Glomerular endothelial cell (primary cell): ENCODE data around the gene ASGR2. TPM values are rescaled to one million over a fixed set of nuclear protein-coding genes. Genes with fewer than 3 reads are reported as not detected.
"Not testable (repeated sequence)": the region's sequence is repeated elsewhere in the genome, so short reads cannot be mapped to it uniquely, and the experiment has no call there.

Experiments used
- DNase-seq: peaks from one replicate; pipeline ENCODE4 v3.0.0-alpha.2; 2011; ENCODE audit warnings: low read depth, low spot score; ENCODE audit errors: extremely low read depth
- total RNA-seq: library from RNA; depleted of rRNA; stranded (reverse); fragments of >200 nt; gene quantifications from 2 replicates; pipeline ENCODE4 v1.2.3, GENCODE V29; 2015

The ASGR2 gene
- total RNA-seq, 1 donor from 2014 or later: not detected

DNA sequence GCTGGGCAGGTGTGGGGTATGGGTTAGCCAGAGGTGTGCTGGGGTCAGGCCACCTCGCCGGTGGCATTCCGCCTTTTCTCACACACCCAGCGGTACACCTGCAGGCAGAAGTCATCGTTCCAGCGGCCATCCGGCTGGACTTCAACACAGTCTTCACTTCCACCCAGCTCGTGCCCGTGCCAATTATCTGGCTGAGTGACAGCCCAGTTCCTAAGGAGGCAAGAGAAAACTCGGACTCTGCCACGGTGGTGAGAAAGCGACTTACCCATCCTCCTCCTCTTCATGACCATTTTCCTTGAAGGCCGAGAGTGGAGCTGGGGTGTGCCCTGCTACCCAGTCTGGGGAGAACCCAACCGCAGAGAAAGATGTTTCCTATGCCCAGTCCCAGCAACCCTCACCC lies 13.1 kb downstream of the ASGR2 start:
- DNase-seq: no peak

DNA sequence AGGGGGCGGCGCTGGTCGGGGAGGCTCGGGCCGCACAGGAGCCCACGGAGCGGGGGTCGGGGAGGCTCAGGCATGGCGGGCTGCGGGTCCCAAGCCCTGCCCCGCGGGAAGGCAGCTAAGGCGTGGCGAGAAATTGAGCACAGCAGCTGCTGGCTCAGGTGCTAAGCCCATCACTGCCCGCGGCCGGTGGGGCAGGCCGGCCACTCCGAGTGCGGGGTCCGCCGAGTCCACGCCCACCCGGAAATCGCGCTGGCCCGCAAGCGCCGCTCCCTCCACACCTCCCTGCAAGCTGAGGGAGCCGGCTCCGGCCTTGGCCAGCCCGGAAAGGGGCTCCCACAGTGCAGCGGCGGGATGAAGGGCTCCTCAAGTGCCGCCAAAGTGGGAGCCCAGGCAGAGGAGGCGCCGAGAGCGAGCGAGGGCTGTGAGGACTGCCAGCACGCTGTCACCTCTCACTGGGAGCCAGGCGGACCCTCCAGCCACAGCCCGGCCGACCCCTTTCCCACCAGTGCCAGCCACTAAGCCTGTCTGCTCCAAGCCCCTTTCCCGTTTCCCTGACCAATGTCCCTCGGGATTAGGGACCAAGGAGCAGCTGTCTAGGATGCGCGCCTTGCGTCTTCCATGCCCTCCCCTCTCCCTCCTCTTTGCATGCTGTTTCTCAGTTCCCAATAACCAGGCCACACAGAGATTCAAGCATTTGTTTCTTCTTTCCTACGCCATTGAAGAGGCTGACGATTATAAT lies 13.8 kb downstream of the ASGR2 start:
- not testable (repeated sequence) for DNase-seq

DNA sequence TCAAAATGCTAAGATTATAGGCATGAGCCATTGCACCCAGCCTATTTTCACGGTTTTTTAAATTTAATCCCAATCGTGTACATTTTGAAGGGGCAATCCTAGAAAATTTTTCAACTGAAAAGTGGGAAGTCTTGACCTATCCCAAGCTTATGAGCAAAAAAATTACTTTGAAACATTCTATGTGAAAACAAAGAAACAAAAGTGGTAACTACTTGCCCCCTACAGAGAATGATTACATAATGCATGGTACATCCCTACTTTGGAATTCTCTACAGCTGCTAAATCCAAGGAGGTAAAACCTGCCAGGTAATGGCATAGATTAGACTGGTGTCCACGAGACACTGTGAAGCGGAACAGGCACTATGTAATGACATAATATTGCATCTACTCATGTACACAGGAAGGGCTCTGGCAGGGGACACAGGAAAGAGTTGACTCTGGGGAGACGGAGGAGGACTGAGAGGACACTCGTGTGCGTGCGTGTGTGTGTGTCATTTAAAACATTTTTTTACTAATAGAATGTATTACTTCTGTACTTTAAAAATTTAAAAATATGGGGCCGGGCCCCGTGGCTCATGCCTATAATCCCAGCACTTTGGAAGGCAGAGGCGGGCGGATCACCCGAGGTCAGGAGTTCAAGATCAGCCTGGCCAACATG lies 15.7 kb downstream of the ASGR2 start:
- DNase-seq: no peak

DNA sequence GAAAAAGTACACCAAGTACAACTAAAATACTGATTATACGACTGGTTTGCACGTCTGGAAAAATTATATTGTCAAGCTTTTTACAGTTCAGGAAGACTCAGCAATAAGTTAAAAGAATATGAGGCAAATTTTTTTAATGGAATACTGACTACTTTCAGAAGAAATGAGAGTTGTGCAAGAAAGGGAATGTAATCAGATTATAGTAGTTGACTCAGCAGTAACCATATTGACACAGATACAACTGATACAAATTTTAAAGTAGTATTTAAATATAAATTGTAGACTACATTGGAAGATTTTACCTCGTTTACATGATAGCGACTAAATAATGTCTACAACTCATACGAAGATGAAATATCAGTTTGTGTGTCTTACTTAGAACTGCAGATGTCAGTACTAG lies 16.7 kb downstream of the ASGR2 start:
- no peak for DNase-seq

DNA sequence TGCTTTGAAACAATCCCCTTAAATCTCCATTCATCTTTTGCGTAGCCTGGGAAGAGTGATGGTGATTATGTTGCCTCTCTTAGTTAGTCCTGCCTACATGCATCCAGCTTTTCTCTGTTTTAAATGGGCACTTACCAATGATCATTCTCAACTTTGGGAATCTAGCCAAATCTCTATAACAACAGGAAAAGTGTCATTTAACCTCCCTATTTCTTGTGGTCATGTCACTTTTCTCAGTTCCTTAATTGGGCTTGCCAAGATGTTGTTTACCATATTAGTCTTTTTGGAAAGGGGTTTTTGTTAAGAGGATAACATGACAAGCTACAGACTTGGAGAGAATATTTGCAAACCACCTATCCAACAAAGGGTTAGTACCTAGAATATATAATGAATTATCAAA lies 19.0 kb downstream of the ASGR2 start:
- DNase-seq: peak; percentile 52

DNA sequence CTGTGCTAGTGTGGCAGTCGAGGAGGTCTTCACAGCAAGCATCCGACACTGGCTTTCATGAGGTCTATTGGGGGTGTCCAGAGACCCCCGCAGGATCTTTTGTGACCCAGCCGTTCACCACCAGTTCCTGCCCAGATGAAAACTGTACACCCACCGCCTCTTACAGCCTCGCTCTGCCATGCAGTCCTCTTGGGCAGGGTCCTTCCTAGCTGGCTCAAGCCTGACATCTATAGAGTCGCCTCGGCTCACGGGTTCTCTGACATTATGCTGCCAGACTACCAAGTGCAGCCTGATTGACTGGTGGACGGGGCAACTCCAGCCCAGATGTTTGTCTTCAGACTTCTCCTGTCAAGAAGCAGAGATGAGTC lies 20.0 kb downstream of the ASGR2 start:
- DNase-seq: no peak

DNA sequence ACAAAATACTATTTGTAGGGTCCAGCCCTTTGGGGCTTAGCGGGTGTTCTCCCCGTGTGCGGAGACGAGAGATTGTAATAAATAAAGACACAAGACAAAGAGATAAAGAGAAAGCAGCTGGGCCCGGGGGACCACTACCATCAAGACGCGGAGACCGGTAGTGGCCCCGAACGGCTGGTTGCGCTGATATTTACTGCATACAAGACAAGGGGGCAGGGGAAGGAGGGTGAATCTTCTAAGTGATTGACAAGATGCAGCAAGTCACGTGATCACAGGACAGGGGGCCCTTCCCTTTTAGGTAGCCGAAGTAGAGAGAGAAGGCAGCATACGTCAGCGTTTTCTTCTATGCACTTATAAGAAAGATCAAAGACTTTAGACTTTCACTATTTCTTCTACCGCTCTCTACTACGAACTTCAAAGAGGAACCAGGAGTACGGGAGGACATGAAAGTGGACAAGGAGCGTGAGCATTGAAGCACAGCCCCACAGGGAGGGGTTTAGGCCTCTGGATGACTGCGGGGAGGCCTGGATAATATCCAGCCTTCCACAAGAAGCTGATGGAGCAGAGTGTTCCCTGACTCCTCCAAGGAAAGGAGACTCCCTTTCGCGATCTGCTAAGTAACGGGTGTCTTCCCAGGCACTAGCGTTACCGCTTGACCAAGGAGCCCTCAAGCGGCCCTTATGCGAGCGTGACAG lies 23.2 kb downstream of the ASGR2 start:
- DNase-seq: not testable (repeated sequence)

DNA sequence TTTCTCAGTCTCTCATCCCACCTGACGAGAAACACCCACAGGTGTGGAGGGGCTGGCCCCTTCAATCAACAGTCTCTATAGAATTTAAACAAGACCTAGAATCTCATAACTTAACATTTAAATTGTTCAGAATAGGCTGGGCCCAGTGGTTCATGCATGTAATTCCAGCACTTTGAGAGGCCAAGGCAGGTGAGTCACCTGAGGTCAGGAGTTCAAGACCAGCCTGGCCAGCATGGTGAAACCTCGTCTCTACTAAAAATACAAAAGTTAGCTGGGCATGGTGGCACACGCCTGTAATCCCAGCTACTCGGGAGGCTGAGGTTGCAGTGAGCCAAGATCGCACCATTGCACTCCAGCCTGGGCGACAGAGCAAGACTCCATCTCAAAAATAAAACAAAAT lies 25.1 kb downstream of the ASGR2 start:
- DNase-seq: not testable (repeated sequence)

DNA sequence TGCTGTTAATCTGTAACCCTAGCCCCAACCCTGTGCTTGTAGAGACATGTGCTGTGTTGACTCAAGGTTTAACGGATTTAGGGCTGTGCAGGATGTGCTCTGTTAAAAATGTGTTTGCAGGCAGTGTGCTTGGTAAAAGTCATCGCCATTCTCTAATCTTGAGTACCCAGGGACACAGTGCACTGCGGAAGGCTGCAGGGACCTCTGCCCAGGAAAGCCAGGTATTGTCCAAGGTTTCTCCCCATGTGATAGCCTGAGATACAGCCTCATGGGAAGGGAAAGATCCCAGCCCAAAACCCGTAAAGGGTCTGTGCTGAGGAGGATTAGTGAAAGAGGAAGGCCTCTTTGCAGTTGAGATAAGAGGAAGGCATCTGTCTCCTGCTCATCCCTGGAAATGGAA lies 26.2 kb downstream of the ASGR2 start:
- not testable (repeated sequence) for DNase-seq

DNA sequence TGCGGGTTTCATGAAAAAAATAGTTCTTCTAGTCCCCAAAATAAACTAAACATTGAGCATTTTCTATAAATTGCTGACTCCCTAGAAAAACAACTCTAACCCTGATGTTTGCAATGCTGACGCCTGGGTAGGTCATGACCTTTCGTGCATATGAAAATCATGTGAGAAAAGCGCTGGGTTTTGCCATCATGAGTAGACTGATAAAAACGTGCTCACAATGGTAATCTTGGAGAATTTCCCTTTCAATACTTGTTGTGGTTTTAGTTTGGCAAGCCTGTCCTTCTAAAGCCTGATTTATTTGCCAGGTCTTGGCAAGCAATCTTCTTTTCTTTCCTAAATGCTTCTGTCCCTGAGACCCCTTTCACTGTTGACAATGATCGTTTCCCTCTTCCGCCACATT lies 30.5 kb downstream of the ASGR2 start:
- DNase-seq: no peak

DNA sequence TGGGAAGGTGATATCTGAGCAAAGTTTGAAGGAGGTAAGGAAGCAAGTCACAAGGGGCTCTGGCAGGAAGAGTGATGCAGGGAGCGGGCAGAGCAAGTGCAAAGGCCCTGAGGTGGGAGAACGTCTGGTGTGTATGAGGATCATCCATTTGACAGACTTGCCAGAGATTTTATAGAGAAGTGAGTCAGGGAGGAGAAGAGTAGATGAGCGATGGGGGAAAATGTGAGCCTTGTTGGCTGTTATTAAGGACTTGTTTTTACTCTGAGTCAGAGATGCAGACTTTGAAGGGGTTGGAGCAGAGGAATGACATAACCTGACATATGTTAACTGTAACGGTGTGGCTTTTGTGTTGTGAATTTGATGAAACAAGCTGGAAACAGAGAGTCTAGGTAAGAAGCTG lies 31.0 kb downstream of the ASGR2 start:
- DNase-seq: no peak

DNA sequence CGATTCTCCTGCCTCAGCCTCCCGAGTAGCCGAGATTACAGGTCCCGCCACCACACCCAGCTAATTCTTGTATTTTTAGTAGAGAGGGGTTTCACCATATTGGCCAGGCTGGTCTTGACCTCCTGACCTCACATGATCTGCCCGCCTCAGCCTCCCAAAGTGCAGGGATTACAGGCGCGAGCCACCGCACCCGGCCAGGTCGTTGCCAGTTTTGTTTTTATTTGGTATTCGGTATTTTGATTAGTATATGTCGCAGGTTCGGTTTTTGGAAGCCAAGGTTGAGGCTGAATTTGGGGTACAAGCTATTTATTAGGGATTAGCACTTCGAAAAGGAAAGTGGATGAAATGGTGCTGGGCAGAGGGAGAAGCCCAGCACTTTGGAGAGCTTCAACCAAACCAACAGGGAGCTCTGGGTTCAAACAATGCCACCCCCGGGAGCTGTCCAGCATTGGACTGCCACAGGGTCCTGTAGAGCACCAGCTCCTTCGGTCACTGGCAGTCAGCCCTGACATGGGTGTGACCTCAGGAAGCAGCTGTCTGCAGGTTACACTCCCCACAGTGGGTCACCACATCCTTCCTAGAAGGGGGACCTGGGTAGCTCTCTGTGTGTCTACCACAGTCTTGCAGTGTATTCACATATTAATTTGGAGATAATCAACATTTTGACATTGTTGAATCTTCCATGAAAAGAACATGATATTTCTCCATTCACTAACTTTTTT lies 33.1 kb downstream of the ASGR2 start:
- DNase-seq: no peak

DNA sequence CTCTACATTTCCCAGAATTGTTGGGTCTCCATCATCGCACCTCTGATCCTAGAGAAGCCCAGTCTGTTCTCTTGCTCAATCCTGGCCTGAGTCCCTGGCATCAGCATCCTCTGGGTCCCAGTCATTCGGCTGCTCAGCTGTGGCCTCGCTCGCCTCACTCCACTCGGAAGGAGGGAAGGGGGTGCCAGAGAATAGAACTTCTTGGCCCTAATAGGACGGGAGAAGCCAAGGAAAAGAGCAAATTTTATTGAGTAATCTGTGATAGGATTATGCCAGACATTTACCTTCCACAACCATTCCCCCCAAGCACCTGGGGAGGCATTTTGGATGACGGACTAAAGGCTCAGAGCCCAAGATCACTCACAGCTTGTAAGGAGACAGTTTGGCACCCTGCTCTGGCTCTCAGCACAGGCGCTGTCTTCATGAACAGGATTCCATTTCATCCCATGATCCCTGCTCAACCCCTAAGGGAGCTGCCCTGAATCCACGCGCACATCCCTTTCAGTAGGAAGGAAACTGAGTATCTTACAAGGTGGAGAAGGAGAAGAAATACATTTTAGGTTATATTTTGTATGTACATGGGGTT lies 34.1 kb downstream of the ASGR2 start:
- DNase-seq: no peak

DNA sequence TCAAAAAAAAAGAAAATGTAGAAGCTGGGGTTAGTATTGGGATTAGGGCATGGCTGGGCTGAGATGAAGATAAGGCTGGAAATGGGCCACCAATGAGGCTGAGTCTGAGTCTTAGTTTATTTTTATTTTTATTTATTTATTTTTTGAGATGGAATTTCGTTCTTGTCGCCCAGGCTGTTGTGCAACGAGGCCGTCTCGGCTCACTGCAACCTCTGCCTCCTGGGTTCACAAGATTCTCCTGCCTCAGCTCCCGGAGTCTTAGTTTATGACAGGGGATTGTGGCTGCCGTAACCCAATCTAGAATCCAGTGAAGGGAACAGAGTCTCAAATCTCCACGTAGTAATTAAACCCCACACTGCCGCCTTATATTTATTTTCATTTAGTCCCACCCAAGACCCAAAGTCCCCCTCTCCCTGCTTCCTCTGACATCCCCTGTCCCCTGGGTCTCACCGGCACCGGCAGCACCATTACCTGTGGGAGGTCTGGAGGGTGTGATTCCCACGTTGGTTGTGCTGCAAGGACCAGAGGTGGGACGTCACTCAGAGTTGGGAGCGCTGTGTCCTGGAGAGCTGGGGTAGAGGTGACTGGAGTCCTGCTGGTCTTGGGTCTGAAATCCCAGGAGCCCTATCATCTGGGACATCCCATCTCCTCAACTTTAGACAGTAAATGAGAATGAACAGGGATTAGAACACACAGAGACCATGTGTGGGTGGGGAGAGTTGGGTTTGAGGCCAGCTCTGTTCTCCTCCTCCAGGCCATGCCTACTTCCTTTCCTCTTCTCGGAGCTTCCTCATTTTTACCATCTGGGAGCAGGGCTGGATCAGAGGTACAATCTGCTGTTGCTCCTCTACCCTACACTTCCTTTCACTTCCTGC lies 34.8 kb downstream of the ASGR2 start, which contains the start of gene CLEC10A:
Gene CLEC10A, minus strand, starts transcription at position 671 of the 875 bp plus-strand sequence. CDS start 1,439 bp downstream, outside the sequence.
- no peak for DNase-seq

DNA sequence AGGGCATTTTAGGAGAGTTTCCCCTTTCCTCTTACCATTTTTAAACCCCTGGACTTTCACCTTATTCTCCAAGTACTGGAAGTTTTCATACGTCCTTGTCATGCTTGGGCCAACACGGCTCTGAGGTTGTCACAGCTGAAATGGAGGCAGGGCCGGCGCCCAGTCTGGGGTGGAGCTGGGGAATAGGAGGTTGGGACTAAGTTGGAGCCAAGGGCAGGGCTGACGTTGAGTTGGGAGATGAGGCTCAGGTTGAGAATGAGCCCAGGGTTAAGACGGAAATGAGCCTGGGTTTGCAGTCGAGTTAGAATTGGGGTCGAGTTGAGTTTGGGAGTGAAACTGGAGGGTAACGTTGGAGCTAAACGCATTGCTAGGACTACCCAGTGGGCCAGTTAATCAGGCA lies 35.9 kb downstream of the ASGR2 start:
- DNase-seq: no peak

DNA sequence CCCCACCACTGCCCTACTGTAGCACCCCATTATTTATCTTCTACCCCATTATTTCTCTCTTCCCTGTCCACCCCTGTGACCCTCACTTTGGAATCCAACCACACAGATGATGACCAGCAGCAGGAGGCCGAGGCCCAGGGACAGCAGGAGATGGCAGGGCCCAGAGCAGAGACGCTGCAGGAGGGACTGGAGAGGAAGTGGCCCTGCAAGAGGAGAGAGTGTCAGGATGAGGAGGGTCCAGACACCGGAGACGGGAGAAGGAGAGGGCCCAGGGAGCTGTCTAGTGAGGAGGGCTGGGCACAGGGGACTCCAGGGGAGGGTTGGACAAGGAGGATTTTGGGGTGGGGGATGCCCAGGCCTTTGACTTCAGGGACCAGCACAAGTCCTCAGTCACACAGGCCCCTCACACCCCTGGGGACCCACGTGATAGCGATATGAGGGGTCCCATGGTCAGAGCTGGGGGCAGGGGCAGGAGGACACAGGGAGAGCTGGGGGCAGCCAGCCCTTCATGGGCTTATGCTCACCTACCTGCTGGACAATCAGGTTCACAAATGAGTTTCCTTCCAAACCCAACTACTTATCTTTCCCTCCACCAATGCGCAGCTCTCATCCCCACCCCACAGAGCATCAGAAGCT lies 36.6 kb downstream of the ASGR2 start:
- DNase-seq: no peak

DNA sequence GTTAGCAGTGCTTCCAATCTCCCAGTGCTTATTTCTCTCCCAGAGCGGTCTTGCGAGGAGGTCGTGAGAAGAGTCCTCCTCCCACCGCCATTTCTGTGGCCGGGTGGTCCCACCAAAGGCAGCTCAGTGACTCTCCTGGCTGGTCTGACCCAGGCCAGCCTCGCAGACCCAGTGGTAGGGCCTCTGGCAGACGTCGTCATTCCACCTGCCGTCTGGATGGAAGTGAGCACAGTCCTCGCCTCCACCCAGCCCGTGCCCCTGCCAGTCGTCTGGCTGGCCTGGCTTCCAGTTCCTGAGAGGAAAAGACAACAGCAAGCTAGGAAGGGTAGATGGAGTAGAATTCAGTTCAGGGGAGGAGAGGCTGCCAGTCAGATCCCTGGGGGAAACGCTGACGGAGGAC lies 39.7 kb downstream of the ASGR2 start:
- DNase-seq: no peak

DNA sequence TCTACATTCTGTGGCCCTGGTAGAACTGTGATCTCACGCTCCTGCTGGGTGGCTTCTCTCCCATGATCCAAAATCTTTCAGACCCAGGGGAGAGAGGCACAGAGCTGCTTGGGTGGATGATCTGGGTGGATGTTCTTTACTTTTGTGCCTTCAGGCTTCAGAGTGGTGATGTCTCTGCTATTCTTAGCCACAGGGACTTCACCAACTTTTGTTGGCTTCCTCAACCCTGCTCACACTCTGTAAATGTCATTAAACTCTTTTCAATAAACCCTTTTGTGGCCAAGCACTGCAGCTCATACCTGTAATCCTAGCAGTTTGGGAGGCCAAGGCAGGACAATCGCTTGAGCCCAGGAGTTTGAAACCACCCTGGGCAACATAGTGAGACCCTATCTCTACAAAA lies 42.2 kb downstream of the ASGR2 start:
- DNase-seq: no peak

DNA sequence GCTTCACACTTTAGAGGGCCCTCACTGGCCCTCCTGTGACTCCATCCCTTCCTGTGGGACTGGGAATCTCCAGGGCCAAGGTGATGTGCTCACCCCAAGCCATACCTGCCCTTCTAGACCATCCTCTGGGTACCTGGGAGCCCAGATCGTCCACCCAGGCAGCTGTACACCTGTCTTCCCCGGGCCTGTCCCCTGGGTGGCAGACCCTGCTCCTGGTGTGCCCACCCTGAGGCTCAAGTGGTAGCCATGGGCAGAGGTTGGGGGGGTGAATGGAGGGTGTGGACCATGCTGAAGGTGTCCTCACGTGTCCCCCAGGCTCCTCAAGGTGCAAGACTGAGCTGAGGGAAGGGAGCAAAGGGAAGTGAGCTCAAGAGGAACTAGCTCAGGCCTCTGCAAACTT lies 43.9 kb downstream of the ASGR2 start:
- DNase-seq: no peak
